HCT116 (cell line): ENCODE data around the gene TMCC3. TPM values are rescaled to one million over a fixed set of nuclear protein-coding genes. Genes with fewer than 3 reads are reported as not detected.

ENCODE experiments used
- ATAC-seq: fragments of 200-7000 bp; cut with Tn5 transposase; 2 replicates; pipeline ENCODE4 v1.9.1; 2020; ENCODE audit warnings: mild to moderate bottlenecking, moderate library complexity
- BruUV-seq: library from RNA; stranded (reverse); fragments of 400-500 nt; replicated peaks from 2 replicates; lab custom pipeline; 2021; lab: Mats Ljungman, UMichigan
- CTCF ChIA-PET: fragments of 300-600 bp; sonication (Branson Sonifier 250); formaldehyde crosslinking; loops from one replicate; lab custom pipeline; 2021; ENCODE audit warnings: antibody characterized with exemption; lab: Charles Lee
- POLR2A ChIA-PET: fragments of 300-600, 350-600 bp; sonication (Branson Sonifier 250); formaldehyde crosslinking; loops from one replicate; lab custom pipeline; 2021; ENCODE audit warnings: antibody characterized with exemption; lab: Charles Lee
- RAD21 ChIA-PET, 2 experiments: fragments of 300-600 bp; sonication (Branson Sonifier 250); formaldehyde crosslinking; loops; one replicate each; lab custom pipeline; 2023; ENCODE audit warnings: low total read pairs in 2 of 2; ENCODE audit not compliant: uncharacterized antibody in 2 of 2, unreplicated experiment in 2 of 2, low non-redundant PET in 1 of 2; lab: Charles Lee
- DNase-seq: peaks from one replicate; pipeline ENCODE4 v3.0.0-alpha.2; 2010; ENCODE audit warnings: low read depth, low spot score
- H2AFZ ChIP-seq: fragments of 200-600 bp; shearing (Covaris generic), sonication (generic); 2 replicates; pipeline ENCODE4 v1.6.1; 2017; ENCODE audit warnings: low read depth, mixed run types, mixed read lengths, antibody characterized with exemption, low read length; ENCODE audit not compliant: poor library complexity, severe bottlenecking
- H3K27ac ChIP-seq: 2 replicates; pipeline ENCODE4 v1.5.1; 2012; ENCODE audit warnings: low read depth, low read length
- H3K27me3 ChIP-seq: fragments of 200-600 bp; sonication (generic); 2 replicates; pipeline ENCODE4 v1.6.1; 2016; ENCODE audit warnings: mixed run types, low read length, mixed read lengths; ENCODE audit not compliant: insufficient read depth
- H3K36me3 ChIP-seq, 2 experiments: fragments of 200-500 bp in 1 of 2; fragments of 200-600 bp in 1 of 2; sonication (Bioruptor generic) in 1 of 2; sonication (generic) in 1 of 2; 2 replicates each; pipeline versions ENCODE4 v1.5.1 to v1.6.1; 2014 to 2016; ENCODE audit warnings: low read length in 2 of 2, inconsistent platforms in 1 of 2, mixed read lengths in 1 of 2, mixed run types in 1 of 2; ENCODE audit not compliant: insufficient read depth in 2 of 2, control insufficient read depth in 1 of 2
- H3K4me1 ChIP-seq, 2 experiments: fragments of 200-600 bp in 1 of 2; sonication (generic) in 1 of 2; 2 replicates each; pipeline versions ENCODE4 v1.5.1 to v1.6.1; 2012 to 2017; ENCODE audit warnings: low read length in 2 of 2, inconsistent platforms in 1 of 2, mild to moderate bottlenecking in 1 of 2, mixed read lengths in 1 of 2, mixed run types in 1 of 2, moderate library complexity in 1 of 2; ENCODE audit not compliant: insufficient read depth in 2 of 2, control insufficient read depth in 1 of 2
- H3K4me2 ChIP-seq: fragments of 200-600 bp; sonication (generic); 2 replicates; pipeline ENCODE4 v1.6.1; 2017; ENCODE audit warnings: mixed run types, low read length, mixed read lengths
- H3K4me3 ChIP-seq, 2 experiments: fragments of 200-600 bp in 1 of 2; sonication (generic) in 1 of 2; replicated peaks in 1 of 2; 2 replicates each; pipeline ENCODE4 v1.5.1; 2011 to 2016; ENCODE audit warnings: low read length in 2 of 2, control low read depth in 1 of 2, low read depth in 1 of 2, mild to moderate bottlenecking in 1 of 2, mixed read lengths in 1 of 2, mixed run types in 1 of 2
- H3K79me2 ChIP-seq: fragments of 200-600 bp; sonication (generic); 2 replicates; pipeline ENCODE4 v1.6.1; 2017; ENCODE audit warnings: mild to moderate bottlenecking, mixed run types, low read length, moderate library complexity, mixed read lengths; ENCODE audit not compliant: insufficient read depth
- H3K9ac ChIP-seq: fragments of 200-600 bp; sonication (generic); 2 replicates; pipeline ENCODE4 v1.6.1; 2016; ENCODE audit warnings: low read length, mixed read lengths
- H3K9me2 ChIP-seq: fragments of 200-600 bp; sonication (generic), shearing (Covaris generic); 2 replicates; pipeline ENCODE4 v1.6.1; 2017; ENCODE audit warnings: mixed run types, mild to moderate bottlenecking, moderate library complexity; ENCODE audit not compliant: insufficient read depth
- H3K9me3 ChIP-seq, 2 experiments: fragments of 200-500 bp in 1 of 2; fragments of 200-600 bp in 1 of 2; sonication (Bioruptor generic) in 1 of 2; sonication (generic) in 1 of 2; 2 replicates each; pipeline ENCODE4 v1.6.1; 2014 to 2017; ENCODE audit warnings: low read length in 2 of 2, mixed read lengths in 2 of 2, inconsistent platforms in 1 of 2, low read depth in 1 of 2, mild to moderate bottlenecking in 1 of 2, mixed run types in 1 of 2, moderate library complexity in 1 of 2; ENCODE audit not compliant: control insufficient read depth in 1 of 2, insufficient read depth in 1 of 2
- H4K20me1 ChIP-seq: fragments of 200-600 bp; sonication (generic), shearing (Covaris generic); 2 replicates; pipeline ENCODE4 v1.6.1; 2017; ENCODE audit warnings: mixed run types, mild to moderate bottlenecking, moderate library complexity; ENCODE audit not compliant: insufficient read depth
- ATF3 ChIP-seq: IDR thresholded peaks from 2 replicates; pipeline ENCODE4 v1.6.1; 2012
- POLR2AphosphoS5 ChIP-seq: IDR thresholded peaks from 2 replicates; pipeline ENCODE4 v1.6.1; 2011; ENCODE audit warnings: mild to moderate bottlenecking, low read depth, low read length, moderate library complexity
- RAD21 ChIP-seq: IDR thresholded peaks from 2 replicates; pipeline ENCODE4 v1.6.1; 2012; ENCODE audit warnings: low read depth, mild to moderate bottlenecking
- SIN3A ChIP-seq: IDR thresholded peaks from 2 replicates; pipeline ENCODE4 v1.6.1; 2012; ENCODE audit warnings: low read depth
- ZBTB33 ChIP-seq: IDR thresholded peaks from 2 replicates; pipeline ENCODE4 v1.6.1; 2011; ENCODE audit warnings: mild to moderate bottlenecking, low read length, moderate library complexity; ENCODE audit not compliant: insufficient replicate concordance; ENCODE audit errors: extremely low read depth
- intact Hi-C: fragments of 100-400 bp; cut with micrococcal nuclease; formaldehyde crosslinking; loops from 2 replicates; pipeline ENCODE4 v1.10.0; 2022
- total RNA-seq: library from RNA; stranded (reverse); gene quantifications from one replicate; pipeline ENCODE4 v1.2.1, GENCODE V29; 2021; ENCODE audit not compliant: unreplicated experiment
- TF ChIP-seq, protein P1 (sequence below): IDR thresholded peaks from 2 replicates; pipeline ENCODE4 v1.6.1; 2012

The TMCC3 gene
- total RNA-seq, 1 experiment from 2014 or later: 4.5 TPM

DNA sequence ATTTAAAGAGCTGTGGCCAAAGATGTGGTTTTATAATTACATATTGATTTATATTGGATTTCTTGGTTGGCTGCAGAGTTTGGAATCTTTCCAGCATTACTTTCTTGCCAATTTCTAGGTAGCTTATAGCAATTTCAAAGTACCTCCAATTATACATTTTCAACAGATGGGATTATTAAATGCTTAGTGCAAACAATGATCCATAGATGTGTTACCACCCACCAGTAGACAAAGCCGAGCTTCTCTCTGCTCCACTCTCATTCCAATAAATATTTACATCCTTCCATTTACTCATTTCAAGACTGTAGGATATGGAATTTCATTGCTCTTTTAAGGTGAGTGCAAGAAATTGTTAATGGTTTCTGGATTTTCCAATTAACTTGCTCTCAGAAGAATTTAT is 21.6 kb upstream of the TMCC3 start (continued):
- TF ChIP-seq ZBTB33 (no peak), RAD21 (no peak)
- TF ChIP-seq, protein P1, sequence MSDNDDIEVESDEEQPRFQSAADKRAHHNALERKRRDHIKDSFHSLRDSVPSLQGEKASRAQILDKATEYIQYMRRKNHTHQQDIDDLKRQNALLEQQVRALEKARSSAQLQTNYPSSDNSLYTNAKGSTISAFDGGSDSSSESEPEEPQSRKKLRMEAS: no peak

- CTCF ChIA-PET: no interaction called here
- Histone ChIP-seq H3K4me3 (no peak overlapping the region), H3K27ac (no peak overlapping the region)
- TF ChIP-seq POLR2AphosphoS5: no peak
- TF ChIP-seq, protein P1: no peak
- no peak for TF ChIP-seq ATF3
- TF ChIP-seq ZBTB33: no peak
- no peak for TF ChIP-seq SIN3A
- TF ChIP-seq, all 23 proteins: peak for 0
- ChIA-PET POLR2A (no interaction called here), RAD21 (no interaction called here)
- Histone ChIP-seq H3K79me2 (no peaks in the 10 kb centered on the region), H3K36me3 (no peaks in the 10 kb centered on the region), H3K9me2 (no peaks in the 10 kb centered on the region), H3K4me2 (no peak overlapping the region), H3K9ac (no peak overlapping the region), H4K20me1 (no peaks in the 10 kb centered on the region), H2AFZ (no peak overlapping the region), H3K27me3 (no peaks in the 10 kb centered on the region), H3K9me3 (no peaks in the 10 kb centered on the region), H3K4me1 (no peaks in the 10 kb centered on the region)
- ATAC-seq (no peak), DNase-seq (no peak)
- intact Hi-C loops: no loop called here
- no TSS peak for BruUV-seq
Observed at GRCh38 chr12:94670898-94671297, 20.5 kb upstream of the TMCC3 start.
